OCI-M1 (cell line): ENCODE results near the gene ENSA.
"Not testable (repeated sequence)": the region's sequence is repeated elsewhere in the genome, so short reads cannot be mapped to it uniquely, and the experiment has no call there.

Experiments used
- DNase-seq: peaks from one replicate; lab custom pipeline; 2025; lab: John Stamatoyannopoulos, UW

Gene ENSA

GRCh38 chr1:150580966-150581365 lies 48.4 kb downstream of the ENSA start:
- DNase-seq, result not testable (repeated sequence)

GRCh38 chr1:150579945-150580642 lies 49.3 kb downstream of the ENSA start:
- no peak for DNase-seq

- DNase-seq, result peak; percentile 99
Measured at GRCh38 chr1:150579110-150579944, 50.1 kb downstream of the ENSA start, which contains the start of gene MCL1. Gene MCL1 (minus strand): TSS chr1:150579610. CDS start chr1:150579530, 80 bp downstream.

GRCh38 chr1:150578272-150579109 lies 50.9 kb downstream of the ENSA start:
- peak; percentile 61 for DNase-seq

- no peak for DNase-seq
Measured at GRCh38 chr1:150577557-150578271, 51.7 kb downstream of the ENSA start.

- no peak for DNase-seq
Measured at GRCh38 chr1:150576794-150577556, 52.4 kb downstream of the ENSA start.

GRCh38 chr1:150576367-150576711 lies 53.1 kb downstream of the ENSA start:
- DNase-seq, result no peak

- no peak for DNase-seq
Measured at GRCh38 chr1:150575518-150576366, 53.7 kb downstream of the ENSA start.

- DNase-seq, result no peak
Measured at GRCh38 chr1:150575072-150575489, 54.3 kb downstream of the ENSA start.

- no peak for DNase-seq
Measured at GRCh38 chr1:150574260-150575071, 54.9 kb downstream of the ENSA start.

GRCh38 chr1:150573648-150574071 lies 55.8 kb downstream of the ENSA start:
- not testable (repeated sequence) for DNase-seq

GRCh38 chr1:150572918-150573647 lies 56.3 kb downstream of the ENSA start:
- DNase-seq, result no peak
